Myocyte (in vitro differentiated cells): ENCODE measurements around the gene ACIN1. TPM values are rescaled to one million over a fixed set of nuclear protein-coding genes. Genes with fewer than 3 reads are reported as not detected.

Experiments used
- DNase-seq: peaks from one replicate; pipeline ENCODE4 v3.0.0-alpha.2; 2012; ENCODE audit warnings: low read depth
- total RNA-seq: library from RNA; depleted of rRNA; stranded (reverse); fragments of >200 nt; gene quantifications from 2 replicates; pipeline ENCODE4 v1.2.3, GENCODE V29; 2014

The ACIN1 gene
- total RNA-seq, 1 donor from 2014 or later, result 90.4 TPM

DNA sequence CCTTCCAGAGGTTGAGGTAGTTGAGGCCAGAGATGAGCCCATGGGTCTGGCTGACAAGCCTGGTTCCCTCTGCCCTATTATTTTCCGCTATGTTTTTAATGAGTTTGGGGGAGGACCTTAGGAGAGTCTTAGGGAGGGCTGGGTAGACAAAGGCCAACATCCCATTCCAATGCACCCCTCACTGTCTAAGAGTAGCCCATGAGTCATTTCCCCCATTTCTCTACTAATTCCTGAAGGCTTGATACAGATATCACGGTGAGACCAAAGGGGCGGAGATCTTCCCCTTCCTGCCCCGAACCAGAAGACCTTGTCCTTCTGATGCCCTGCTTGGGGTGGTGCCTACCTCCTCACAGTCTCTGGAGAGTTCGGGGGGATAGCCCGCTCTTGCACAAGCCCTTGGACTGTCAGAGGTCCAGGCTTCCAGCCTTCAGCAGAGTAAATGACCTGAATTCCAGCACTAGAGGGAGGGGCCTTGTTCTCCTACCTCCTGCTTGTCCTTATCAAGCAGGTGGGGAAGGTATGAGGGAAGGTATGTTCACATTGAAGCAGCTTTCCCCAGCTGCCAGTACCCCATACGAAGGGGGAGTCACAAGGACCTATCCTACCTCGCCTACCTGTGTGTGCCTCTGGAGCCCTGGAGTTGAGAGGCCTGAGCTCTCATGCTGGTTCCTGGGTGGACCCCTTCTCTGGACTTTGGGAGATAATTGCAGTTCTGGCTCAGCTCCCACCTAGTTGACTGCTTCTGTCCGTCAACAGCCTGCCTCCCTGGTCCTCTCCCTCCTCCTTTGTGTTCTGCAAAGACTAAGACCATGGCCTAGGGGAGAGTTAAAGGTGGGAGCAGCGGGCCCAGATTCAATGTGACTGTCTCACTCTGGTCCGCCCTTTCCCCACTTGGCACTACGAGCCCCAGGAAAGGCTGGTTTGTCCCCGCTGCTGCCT is 49.2 kb downstream of the ACIN1 start:
- DNase-seq, result no peak

DNA sequence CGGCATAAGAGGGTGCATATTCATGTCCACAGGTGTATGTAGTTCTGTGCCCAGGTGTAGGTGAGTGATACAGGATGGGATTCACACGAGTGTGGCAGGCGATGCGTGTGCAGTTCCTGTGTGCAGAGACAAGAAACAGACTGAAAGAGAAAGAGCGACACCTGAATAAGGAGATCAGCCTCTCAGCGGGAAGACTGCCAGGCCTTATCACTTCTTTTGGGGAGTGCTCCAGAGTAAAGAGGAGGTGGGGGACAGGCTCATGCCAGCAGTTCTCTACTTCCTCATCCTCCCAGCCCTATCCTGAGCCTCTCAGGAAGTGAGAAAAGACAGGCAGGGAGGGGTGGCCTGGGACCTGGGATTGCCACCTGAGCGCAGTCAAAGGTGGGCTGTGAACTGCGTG is 50.1 kb downstream of the ACIN1 start:
- DNase-seq, result no peak

DNA sequence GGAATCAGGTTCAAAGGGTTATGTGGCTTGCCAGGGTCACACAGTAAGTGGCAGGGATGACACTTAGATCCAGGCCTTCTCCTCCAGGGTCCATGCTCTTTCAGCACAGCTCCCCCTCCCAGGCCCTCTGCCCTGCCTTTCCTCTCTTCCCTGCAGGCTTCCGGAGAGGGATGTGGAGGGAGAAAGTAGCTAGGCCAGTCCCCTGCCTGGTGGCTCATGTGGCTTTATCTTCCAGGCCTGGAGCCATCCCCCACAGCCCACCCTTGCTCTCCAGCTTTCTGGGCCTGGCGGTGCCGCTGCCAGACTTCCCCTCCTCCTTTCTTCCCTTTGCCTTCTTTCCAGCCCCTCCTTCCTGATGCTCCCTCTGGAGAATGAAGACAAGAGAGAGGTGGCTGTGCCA is 51.2 kb downstream of the ACIN1 start:
- DNase-seq, result no peak

DNA sequence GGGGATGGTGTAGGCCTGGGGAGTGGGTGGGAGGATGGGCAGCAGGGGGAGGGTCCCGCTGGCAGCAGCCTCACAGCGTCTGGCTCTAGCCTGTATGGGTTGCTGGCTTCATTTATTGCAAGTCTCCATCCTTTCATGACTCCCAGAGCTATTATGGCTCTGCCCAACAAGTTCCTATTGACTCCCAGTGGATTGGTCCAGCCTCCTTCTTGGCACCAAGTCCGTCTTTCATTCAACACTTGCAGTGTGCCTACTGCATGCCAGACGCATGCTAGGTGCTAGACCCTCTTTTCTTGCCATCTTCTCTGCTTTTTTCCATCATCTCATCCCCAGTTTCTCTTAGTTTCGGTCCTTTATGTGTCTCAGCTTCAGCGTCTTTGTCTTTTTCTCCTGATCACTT is 51.8 kb downstream of the ACIN1 start:
- DNase-seq, result no peak

DNA sequence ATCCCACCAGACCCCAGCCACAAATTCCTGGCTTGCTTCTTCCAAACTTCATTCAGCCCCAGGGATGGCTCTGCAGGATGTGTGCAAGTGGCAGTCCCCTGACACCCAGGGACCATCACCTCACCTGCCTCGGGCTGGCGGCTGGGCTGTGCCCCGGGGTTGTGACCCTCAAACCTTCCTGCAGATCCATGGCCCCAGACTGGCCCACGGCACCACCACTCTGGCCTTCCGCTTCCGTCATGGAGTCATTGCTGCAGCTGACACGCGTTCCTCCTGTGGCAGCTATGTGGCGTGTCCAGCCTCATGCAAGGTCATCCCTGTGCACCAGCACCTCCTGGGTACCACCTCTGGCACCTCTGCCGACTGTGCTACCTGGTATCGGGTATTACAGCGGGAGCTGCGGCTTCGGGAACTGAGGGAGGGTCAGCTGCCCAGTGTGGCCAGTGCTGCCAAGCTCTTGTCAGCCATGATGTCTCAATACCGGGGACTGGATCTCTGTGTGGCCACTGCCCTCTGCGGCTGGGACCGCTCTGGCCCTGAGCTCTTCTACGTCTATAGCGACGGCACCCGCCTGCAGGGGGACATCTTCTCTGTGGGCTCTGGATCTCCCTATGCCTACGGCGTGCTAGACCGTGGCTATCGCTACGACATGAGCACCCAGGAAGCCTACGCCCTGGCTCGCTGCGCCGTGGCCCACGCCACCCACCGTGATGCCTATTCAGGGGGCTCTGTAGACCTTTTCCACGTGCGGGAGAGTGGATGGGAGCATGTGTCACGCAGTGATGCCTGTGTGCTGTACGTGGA is 52.6 kb downstream of the ACIN1 start, which contains the start of gene PSMB11:
PSMB11 (plus strand) TSS at position 51 of the 804 bp plus-strand sequence; CDS start at position 65, 14 bp downstream.
- no peak for DNase-seq

DNA sequence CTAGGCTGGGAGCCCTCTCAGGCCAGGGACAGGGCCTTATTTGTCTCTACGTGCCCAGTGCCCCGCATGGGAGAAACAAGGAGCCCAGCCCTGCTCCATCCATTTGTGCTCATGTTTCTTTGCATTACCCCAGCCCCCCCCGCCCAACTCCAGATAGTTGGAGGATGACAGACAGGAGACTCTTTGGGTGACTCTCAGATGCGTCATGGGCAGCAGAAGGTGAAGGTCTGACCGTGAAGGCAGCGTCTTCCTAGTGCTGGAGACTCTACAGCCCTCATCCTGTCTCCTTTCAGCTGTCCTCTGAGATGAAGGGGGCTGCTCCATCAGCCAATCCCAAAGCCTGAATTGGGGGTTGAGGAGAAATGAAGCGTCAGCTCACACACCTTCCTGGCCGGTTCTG is 53.2 kb downstream of the ACIN1 start:
- DNase-seq, result no peak

DNA sequence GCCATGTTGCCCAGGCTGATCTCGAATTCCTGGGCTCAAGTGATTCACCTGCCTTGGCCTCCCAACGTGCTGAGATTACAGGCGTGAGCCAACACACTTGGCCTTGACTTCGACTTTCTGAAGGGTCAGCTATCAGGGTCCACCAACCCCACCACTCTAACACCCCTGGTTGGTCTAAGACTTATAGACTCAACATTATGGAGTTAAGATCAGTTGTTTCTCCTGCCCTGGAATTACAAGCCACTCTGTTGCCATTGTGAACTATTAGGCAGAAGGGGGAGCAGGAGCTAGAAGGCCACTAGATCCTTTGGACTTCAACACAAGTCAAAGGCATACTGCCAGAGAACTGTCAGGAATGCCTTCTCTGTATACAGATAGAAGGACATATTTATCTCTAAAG is 54.8 kb downstream of the ACIN1 start:
- no peak for DNase-seq

DNA sequence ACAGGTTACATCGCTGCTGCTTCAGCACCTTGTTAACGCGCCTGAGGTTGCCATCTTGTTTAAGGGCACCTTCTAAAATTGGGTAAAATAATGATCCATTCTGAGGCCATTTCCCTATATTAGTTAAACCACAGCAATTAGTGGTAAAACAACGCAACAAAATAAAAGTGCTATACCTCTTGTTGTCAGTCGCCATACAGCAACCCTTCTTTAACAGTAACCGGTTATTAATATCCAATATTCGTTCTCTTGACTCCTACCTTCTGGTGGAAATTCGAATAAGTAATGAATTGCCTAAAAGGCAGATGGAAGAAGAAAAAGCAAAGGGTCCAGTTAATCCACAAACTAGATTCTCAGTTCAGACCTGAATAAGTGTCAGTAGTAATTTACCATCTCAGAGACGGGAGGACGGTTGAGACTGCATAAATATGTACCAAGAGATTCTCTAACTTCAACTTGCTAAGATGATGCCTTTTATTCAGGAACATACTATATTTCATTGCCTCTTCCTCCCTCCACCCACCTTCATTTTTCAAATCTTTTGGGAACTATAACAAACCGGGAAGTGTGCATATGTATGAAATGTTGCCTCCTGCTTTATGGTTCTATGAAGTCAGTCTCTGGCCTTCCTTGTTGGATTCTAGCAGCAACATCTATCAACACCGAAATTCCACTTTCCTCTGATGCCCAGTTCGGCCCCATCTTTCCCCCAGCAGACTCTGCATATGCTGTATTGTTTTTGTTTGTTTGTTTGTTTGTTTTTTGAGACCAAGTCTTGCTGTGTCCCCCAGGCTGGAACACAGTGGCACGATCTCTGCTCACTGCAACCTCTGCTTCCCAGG is 59.4 kb downstream of the ACIN1 start:
- no peak for DNase-seq

DNA sequence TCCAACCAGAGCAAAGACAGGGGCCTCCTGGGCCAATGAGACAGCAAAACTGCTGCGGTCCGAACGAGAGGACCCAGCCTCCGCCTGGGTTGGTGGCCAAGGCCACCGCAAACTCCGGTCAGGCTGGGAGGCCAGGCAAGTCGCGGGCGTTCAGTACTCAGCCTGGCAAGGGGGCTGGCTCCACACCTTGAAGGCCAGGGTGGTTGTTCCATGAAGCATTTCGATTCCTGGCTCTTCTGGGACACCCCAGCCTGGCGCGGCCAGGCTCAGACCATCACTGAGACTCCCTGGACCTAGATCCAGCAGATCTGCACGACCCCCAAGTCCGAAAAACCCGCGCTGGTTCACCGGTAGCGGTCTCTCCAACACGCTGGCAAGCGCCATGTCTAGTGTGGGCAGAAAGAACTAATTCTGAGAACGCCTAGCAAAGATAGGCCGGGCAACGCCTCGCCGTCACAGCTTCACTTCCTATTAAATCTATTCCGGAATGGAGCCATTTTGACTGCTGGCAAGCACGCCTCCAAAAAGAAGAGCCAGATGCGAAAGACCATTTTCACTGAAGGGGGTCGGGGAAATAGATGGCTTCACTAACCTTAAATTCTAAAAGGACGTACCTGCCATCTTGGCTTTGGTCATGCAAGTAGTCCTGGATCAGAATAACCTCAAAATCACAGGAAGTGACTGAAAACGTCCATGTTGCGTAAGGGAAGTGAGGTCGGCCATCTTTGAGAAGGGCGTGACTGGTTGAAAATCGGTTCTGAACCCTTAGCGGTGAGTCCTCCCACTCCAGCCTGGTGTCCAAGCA is 60.2 kb downstream of the ACIN1 start, which contains the start of gene PSMB5:
PSMB5 (minus strand) TSS at position 403 of the 805 bp plus-strand sequence; CDS start at position 384, 19 bp downstream.
- peak; percentile 96 for DNase-seq

DNA sequence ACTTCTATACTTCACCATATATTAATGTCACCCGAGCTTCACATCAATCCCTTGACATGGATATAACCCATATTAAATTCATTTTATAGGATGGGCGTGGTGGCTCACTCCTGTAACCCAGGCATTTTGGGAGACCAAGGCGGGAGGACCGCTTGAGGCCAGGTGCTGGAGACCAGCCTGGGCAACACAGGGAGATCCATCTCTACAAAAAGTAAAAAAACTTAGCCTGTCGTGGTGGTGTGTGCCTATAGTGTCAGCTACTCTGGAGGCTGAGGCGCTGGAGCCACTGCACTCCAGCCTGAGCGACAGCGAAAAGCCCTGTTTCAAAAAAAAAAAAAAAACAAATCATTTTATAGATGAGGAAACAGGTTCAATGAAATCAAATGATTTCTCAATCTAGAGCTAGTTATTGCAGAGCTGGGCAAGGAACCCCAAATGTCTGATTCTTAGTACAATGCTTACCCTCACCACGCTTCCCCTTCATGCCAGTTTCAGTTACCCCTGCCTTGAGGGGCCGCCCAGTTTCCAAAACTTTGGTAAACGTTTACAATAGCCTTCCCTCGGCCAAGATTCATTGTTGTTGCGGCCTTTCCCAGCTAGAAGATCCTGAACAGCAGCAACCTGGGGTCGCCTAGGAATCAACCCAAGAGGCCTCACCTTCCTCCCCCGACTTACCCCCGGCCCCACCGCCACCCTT is 61.0 kb downstream of the ACIN1 start:
- peak; percentile 11 for DNase-seq

DNA sequence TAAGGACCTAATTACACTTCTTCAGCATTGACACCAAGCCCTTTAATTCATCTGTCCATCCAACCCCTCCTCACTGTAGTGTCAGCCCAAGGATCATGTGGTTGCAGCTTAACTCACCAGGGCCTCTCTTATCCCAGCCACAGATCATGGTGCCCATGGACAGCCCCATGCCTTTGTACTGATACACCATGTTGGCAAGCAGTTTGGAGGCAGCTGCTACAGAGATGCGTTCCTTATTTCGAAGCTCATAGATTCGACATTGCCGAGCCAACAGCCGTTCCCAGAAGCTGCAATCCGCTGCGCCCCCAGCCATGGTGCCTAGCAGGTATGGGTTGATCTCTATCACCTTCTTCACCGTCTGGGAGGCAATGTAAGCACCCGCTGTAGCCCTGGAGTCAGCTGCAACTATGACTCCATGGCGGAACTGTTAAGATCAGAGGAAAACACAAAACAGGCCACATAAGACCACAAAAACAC is 61.6 kb downstream of the ACIN1 start:
- peak; percentile 37 for DNase-seq

DNA sequence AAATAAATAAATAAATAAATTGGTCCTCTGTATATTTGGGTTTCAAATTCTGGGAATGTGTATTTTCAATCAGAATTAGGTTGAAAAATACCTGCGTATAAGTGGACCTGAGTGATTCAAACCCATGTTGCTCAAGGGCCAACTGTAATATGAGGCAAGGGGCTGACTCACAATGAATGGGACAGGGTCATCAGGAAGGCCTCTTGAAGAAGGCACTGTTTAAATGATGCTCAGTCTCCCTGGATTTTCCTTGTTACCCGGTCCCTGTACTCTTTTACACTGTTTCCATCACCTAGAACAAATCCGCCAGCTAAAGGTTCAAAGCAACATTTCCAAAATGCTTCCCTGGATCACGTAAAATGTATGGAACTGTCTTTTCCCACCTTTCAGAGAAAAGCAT is 64.0 kb downstream of the ACIN1 start:
- no peak for DNase-seq

DNA sequence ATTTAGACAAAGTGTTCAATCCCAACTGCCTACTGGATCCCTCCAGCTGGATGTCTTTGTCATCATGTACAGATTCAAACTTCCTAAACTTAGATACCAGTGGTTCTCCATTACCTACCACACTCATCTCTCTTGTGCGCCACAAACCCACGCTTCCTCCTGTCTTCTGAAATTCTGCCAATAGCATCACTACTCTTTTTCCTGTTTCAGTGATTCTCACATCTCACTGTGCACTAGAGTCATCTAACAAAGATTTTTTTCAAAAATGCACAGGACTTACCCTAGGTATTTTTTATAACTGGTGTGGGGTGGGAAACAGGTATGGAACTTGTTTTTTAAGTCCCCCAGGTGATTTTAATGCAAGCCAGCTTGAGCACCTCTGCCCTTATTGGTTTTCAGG is 66.1 kb downstream of the ACIN1 start:
- no peak for DNase-seq

DNA sequence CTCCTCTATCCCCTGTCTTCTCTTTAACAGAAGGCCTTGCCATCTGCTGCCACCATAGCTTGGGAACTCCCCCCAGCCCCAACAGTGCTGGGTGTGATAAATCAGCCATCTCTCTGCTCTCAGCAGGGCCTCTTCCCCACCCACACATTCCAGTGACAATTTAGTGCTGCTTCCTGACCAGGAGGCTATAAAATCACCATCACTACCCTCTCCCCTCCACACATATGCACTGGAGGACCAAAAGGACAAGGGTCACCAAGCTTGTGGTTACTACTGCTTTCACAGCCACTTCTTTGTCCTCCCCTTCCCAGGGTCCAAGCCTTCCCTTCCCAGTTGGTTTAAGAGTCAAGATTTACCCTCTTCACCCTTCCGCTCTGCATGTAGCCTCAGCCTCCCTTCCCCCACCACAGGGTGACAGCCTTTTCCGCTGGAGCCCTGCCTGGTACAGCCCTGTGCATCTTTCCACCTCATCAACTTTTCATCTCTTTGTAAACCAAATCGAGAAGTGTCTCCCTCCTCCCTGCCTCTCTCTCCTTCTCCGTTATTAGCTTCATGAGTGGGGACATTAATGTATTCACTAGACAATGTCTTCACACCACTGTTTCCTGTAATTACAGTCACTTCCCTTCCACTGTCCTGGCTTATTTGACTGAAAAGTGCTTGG is 69.7 kb downstream of the ACIN1 start:
- DNase-seq, result no peak

DNA sequence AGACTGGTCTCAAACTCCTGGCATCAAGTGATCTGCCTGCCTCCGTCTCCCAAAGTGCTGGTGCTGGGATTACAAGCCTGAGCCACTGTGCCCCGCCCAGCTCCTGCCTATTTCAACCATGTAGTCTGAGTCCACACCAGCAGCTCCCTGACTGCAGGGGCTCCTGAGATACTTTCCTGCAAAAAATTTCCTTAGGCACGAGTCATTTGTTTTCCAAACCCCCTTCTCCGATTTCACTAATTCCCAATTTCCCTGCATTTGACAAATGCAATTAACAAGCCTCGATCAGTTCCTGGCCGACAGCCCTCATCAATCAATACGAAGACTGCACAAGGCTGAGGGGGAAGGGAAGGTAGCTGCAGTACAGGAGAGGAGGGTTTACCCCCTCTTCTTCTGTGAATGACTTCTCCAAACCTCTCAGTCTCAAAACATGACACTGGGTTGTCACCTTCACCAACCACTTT is 70.3 kb downstream of the ACIN1 start:
- DNase-seq, result no peak

DNA sequence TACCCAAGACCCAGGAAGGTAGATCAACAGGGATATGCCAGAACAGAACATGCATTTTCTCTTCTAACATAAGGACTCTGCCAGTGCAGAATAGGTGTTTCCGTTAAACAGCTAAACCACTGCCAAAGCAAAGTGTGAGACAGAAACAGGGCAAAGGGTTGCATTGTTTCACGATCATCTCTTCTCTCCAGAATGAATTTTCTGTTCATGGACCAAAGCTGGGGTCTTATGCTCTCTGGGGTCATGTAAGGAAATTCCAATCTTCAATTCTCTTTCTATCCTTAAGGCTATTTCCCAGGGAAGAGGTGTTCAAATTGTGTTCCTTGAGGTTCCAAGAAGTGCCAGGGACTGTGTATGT is 71.2 kb downstream of the ACIN1 start:
- no peak for DNase-seq

DNA sequence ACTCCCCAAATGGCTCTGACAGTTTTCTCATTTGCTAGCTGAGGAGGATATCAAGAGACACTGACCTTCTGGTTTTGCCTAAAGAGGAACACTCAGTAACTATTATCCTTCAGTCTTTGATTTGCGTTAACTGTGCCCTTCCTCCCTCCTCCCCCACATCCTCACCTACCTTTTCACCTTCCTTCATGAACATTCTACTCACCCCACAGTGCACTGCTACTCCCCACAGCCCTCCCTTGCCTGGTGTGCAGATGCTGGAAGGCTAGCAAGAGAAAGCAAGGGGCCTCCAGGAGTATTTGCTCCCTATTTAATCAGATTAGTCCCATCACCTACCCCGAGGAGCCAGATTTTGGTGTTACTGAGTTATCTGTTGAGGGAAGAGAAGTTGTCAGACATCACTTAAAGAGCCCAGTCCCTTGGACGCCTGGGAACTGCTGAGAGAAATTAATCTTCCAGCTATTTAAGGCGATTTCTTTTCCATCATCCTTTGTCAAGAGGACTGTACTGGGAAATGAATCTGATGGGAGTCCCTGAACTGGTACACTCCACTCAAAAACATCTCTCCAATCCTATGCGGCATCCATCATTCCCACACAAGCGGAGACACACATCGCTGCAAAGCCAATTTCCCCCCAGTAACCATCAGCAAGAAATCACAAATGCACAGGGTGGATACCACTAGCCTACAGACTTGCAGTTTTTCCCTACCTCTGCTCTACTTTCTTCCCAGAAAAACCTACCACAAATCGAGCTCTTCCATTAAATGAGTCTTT is 71.7 kb downstream of the ACIN1 start:
- DNase-seq, result no peak

DNA sequence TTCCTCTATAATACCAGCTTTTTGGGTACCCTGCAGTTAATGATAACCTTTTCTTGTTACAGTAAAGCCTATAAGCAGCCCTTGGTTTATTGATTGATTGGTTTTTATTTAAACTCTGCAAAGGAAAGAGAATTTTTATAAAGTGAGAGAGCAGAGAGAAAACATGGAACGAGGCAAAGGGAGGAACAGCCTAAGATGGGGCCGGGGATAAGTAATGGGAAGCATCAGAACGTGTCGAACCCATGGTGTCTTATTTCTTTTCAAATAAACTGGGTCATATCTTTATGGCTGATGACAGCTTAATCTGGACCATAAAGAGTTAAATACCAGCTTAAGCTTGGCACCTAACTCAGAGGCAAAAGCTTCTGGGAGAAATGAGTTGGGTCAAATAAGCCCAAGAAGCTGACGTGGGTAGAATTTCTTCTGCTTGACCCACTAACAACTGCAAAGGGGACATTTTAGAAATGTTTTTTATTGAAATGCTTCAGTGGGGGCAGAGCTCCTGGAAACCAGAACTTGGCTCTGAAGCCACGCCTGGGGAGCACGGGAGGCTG is 73.0 kb downstream of the ACIN1 start:
- no peak for DNase-seq
